ENCODE results near the gene OTUB2.

GRCh38 chr14:94051779-94052178 is 25.6 kb downstream of the OTUB2 start:
- TF ChIP-seq, protein P1, sequence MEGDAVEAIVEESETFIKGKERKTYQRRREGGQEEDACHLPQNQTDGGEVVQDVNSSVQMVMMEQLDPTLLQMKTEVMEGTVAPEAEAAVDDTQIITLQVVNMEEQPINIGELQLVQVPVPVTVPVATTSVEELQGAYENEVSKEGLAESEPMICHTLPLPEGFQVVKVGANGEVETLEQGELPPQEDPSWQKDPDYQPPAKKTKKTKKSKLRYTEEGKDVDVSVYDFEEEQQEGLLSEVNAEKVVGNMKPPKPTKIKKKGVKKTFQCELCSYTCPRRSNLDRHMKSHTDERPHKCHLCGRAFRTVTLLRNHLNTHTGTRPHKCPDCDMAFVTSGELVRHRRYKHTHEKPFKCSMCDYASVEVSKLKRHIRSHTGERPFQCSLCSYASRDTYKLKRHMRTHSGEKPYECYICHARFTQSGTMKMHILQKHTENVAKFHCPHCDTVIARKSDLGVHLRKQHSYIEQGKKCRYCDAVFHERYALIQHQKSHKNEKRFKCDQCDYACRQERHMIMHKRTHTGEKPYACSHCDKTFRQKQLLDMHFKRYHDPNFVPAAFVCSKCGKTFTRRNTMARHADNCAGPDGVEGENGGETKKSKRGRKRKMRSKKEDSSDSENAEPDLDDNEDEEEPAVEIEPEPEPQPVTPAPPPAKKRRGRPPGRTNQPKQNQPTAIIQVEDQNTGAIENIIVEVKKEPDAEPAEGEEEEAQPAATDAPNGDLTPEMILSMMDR (IDR thresholded peaks at IDR 0.05), result no peak
- TF ChIP-seq POLR2A (IDR thresholded peaks at IDR 0.05) (no peak), EP300 (IDR thresholded peaks at IDR 0.05) (no peak)
